ENCODE results near the gene AREL1.

The AREL1 gene

DNA sequence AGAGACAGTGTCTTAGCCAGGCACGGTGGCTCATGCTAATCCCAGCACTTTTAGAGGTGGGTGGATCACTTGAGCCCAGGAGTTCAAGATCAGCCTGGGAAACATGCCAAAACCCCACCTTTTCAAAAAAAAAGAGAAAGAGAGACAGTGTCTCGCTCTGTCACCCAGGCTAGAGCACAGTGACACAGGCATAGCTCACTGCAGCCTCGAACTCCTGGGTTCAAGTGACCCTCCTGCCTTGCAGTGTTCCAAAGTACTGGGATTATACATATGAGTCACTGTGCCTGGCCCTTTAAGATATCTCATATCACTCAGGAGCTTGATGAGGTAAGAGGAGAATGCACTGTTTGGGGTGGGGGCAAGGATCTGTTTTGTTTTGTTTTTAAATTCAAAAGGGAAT is 52.7 kb downstream of the AREL1 start:
- in situ Hi-C loops (cut with MboI; ENCODE audit: low sequenced_read_pairs, unreplicated experiment): no loop called here
- no peak for DNase-seq (ENCODE audit: low spot score)

DNA sequence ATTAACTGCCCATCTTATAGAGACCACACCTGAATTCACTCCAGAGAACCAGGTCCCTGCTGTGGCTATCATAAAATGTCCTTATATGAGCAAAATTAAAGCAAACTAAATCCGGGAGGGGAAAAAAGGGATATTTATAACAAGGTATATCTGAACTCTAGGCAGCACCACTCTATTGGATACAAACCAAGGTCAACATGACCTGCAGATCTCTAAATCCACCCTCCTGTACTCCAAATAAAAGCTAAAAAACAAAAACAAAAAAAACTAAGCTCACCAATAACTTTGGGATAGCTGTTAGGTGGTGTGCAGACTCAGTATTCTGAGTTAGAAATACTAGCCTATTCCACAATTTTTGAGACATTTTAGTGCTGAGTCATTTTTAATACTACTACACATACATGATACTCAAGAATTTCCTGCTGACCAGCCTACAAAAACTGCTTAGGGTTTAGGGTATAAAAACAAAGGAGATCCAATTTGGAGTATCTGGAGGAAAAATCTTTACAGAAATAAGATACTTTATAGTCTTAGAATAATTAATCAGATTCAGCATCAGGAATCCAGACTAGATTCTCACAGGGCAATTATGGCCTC is 54.2 kb downstream of the AREL1 start:
- no peak for DNase-seq (ENCODE audit: low spot score)
- in situ Hi-C loops (cut with MboI; ENCODE audit: low sequenced_read_pairs, unreplicated experiment): no loop called here
- TF ChIP-seq, protein P1, sequence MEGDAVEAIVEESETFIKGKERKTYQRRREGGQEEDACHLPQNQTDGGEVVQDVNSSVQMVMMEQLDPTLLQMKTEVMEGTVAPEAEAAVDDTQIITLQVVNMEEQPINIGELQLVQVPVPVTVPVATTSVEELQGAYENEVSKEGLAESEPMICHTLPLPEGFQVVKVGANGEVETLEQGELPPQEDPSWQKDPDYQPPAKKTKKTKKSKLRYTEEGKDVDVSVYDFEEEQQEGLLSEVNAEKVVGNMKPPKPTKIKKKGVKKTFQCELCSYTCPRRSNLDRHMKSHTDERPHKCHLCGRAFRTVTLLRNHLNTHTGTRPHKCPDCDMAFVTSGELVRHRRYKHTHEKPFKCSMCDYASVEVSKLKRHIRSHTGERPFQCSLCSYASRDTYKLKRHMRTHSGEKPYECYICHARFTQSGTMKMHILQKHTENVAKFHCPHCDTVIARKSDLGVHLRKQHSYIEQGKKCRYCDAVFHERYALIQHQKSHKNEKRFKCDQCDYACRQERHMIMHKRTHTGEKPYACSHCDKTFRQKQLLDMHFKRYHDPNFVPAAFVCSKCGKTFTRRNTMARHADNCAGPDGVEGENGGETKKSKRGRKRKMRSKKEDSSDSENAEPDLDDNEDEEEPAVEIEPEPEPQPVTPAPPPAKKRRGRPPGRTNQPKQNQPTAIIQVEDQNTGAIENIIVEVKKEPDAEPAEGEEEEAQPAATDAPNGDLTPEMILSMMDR (IDR thresholded peaks at IDR 0.05; ENCODE audit: borderline replicate concordance, control extremely low read depth, extremely low read depth, insufficient read depth, missing control alignments): no peak

More for the DNA sequence above, 52.7 kb downstream of the AREL1 start:
- TF ChIP-seq, protein P1 (IDR thresholded peaks at IDR 0.05; ENCODE audit: borderline replicate concordance, control extremely low read depth, extremely low read depth, insufficient read depth, missing control alignments): no peak

DNA sequence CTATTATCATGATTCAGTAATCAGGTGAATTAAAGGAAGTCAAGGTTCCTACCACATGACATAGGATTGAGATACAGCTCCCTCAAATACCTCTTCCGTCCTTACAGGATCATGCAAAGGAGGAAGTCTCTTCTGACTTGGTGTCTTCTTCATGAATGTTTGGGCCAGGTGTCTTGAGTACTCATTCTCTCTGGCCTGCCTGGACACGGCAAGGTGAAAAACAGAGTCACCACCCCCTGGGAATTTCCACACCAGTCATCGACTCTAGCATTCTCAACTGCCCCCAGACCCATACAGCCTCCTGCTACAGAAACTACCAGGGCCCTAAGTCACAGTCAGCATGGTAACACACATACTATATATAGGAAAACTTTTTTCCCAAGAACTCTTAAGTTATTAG is 55.9 kb downstream of the AREL1 start:
- no peak for DNase-seq (ENCODE audit: low spot score)
- in situ Hi-C loops (cut with MboI; ENCODE audit: low sequenced_read_pairs, unreplicated experiment): no loop called here
- TF ChIP-seq, protein P1 (IDR thresholded peaks at IDR 0.05; ENCODE audit: borderline replicate concordance, control extremely low read depth, extremely low read depth, insufficient read depth, missing control alignments): no peak

DNA sequence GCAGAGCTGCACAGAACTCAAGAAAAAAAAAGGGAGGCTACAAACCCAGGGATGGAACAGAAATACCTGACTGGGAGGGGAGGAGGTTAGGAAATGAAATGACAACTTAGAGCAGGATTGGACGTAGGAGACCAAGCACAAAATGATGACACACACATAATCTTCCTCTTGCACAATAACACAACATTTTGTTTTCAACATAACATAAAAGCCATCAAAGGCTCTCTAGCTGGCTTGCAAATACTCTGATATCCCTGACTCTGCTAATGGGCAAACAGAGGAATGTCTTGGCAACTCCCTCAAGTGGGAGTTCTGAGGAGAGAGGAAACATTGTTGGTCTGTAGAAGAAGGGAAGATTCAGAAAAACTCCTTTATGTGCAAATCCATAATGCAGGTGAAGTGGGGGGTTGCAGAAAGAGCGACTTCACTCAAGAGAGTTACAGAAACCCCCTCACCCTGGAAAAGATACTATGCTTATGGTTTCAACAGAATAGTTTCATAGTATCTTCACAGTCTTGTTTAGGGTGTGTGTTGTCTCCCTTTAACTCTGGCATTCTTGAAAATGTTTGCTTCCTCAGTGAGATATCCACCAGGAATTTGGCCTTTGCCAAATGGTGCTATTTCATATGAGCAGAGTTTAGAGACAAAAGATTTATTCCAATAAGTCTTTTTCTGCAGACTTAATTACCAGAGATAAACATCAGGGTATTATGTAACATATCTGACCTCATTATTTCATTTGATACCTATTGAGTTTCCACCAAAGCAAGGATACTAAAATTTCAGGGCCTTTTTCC is 57.1 kb downstream of the AREL1 start:
- TF ChIP-seq, protein P1 (IDR thresholded peaks at IDR 0.05; ENCODE audit: borderline replicate concordance, control extremely low read depth, extremely low read depth, insufficient read depth, missing control alignments): no peak
- in situ Hi-C loops (cut with MboI; ENCODE audit: low sequenced_read_pairs, unreplicated experiment): no loop called here
- DNase-seq (ENCODE audit: low spot score): no peak

GRCh38 chr14:74654931-74655330 is 57.9 kb downstream of the AREL1 start:
- TF ChIP-seq, protein P1 (IDR thresholded peaks at IDR 0.05; ENCODE audit: borderline replicate concordance, control extremely low read depth, extremely low read depth, insufficient read depth, missing control alignments): no peak
- DNase-seq (ENCODE audit: low spot score): no peak
- in situ Hi-C loops (cut with MboI; ENCODE audit: low sequenced_read_pairs, unreplicated experiment): no loop called here

GRCh38 chr14:74653386-74654138 is 59.3 kb downstream of the AREL1 start:
- in situ Hi-C loops (cut with MboI; ENCODE audit: low sequenced_read_pairs, unreplicated experiment): no loop called here
- DNase-seq (ENCODE audit: low spot score): no peak
- TF ChIP-seq, protein P1 (IDR thresholded peaks at IDR 0.05; ENCODE audit: borderline replicate concordance, control extremely low read depth, extremely low read depth, insufficient read depth, missing control alignments): no peak
